T follicular helper cell (primary cell): Measurements from ENCODE around the gene ZXDA.
"Not testable (repeated sequence)": the region's sequence is repeated elsewhere in the genome, so short reads cannot be mapped to it uniquely, and the experiment has no call there.

ENCODE experiments used
- DNase-seq: peaks from one replicate; pipeline ENCODE4 v3.0.0-alpha.2; 2020; ENCODE audit warnings: low read depth
- total RNA-seq, 2 experiments: gene quantifications; one replicate each; lab custom pipeline; 2026; lab: John Stamatoyannopoulos, UW

ZXDA gene
- 20.2 to 30.7 reads per million in 2 experiments for total RNA-seq

GRCh38 chrX:57910287-57910912 lies at the start of gene ZXDA:
ZXDA (minus strand) TSS chrX:57910458; CDS start chrX:57910420, 38 bp downstream.
- DNase-seq, result not testable (repeated sequence)

GRCh38 chrX:57952320-57952678 lies 42.0 kb upstream of the ZXDA start:
- no peak for DNase-seq

GRCh38 chrX:57951666-57952319 lies 41.5 kb upstream of the ZXDA start:
- DNase-seq, result no peak

- DNase-seq, result no peak
Measured at GRCh38 chrX:57933321-57933720, 23.1 kb upstream of the ZXDA start.

GRCh38 chrX:57932266-57932665 lies 22.0 kb upstream of the ZXDA start:
- DNase-seq, result no peak

- DNase-seq, result no peak
Measured at GRCh38 chrX:57930051-57930450, 19.8 kb upstream of the ZXDA start.

GRCh38 chrX:57929373-57929772 lies 19.1 kb upstream of the ZXDA start:
- no peak for DNase-seq

- DNase-seq, result no peak
Measured at GRCh38 chrX:57925806-57926205, 15.5 kb upstream of the ZXDA start.

- no peak for DNase-seq
Measured at GRCh38 chrX:57918750-57919436, 8.6 kb upstream of the ZXDA start.

GRCh38 chrX:57915680-57916079 lies 5.4 kb upstream of the ZXDA start:
- DNase-seq, result no peak

- not testable (repeated sequence) for DNase-seq
Measured at GRCh38 chrX:57909595-57910286, 517 bp downstream of the ZXDA start.

GRCh38 chrX:57908972-57909594 lies 1.2 kb downstream of the ZXDA start:
- DNase-seq, result not testable (repeated sequence)

GRCh38 chrX:57906790-57907189 lies 3.5 kb downstream of the ZXDA start:
- no peak for DNase-seq

- DNase-seq, result no peak
Measured at GRCh38 chrX:57905141-57905540, 5.1 kb downstream of the ZXDA start.

- DNase-seq, result no peak
Measured at GRCh38 chrX:57904176-57904880, 5.9 kb downstream of the ZXDA start.

- DNase-seq, result no peak
Measured at GRCh38 chrX:57902633-57903032, 7.6 kb downstream of the ZXDA start.

- no peak for DNase-seq
Measured at GRCh38 chrX:57901466-57901865, 8.8 kb downstream of the ZXDA start.

GRCh38 chrX:57900975-57901374 lies 9.3 kb downstream of the ZXDA start:
- DNase-seq, result no peak

- DNase-seq, result no peak
Measured at GRCh38 chrX:57899906-57900305, 10.4 kb downstream of the ZXDA start.

- no peak for DNase-seq
Measured at GRCh38 chrX:57899064-57899463, 11.2 kb downstream of the ZXDA start.

- no peak for DNase-seq
Measured at GRCh38 chrX:57871463-57871862, 38.8 kb downstream of the ZXDA start.
